ENCODE data around the gene RGS4. TPM values are rescaled to one million over a fixed set of nuclear protein-coding genes. Genes with fewer than 3 reads are reported as not detected.

The RGS4 gene
- total and polyA plus RNA-seq, 2 donors (not counting 1 experiment from before 2014, with no cell fraction given): 63.3 to 80.2 TPM

GRCh38 chr1:163120372-163120771 is 51.2 kb downstream of the RGS4 start:
- H3K27me3 ChIP-seq (ENCODE audit: control insufficient read depth, insufficient read depth, low read length): no peaks in the 10 kb centered on the region
- H3K27ac ChIP-seq (ENCODE audit: insufficient read depth, low read length): no peak overlapping the region
- TF ChIP-seq EZH2 (IDR thresholded peaks at IDR 0.05; ENCODE audit: low read length, missing control alignments): no peak
- no peaks in the 10 kb centered on the region for H4K20me1 ChIP-seq (ENCODE audit: control insufficient read depth, extremely low read depth, insufficient read depth, low read length)
- no peaks in the 10 kb centered on the region for H3K36me3 ChIP-seq (ENCODE audit: control insufficient read depth, insufficient read depth, low read length)
- no peak overlapping the region for H3K4me2 ChIP-seq (ENCODE audit: extremely low read depth, insufficient read depth, low read length)
- no peaks in the 10 kb centered on the region for H3K9me3 ChIP-seq (ENCODE audit: control insufficient read depth, insufficient read depth, low read depth, low read length)
- H3K4me1 ChIP-seq (ENCODE audit: control insufficient read depth, extremely low read depth, insufficient read depth, low read length): no peaks in the 10 kb centered on the region
- no peak for DNase-seq (ENCODE audit: low read depth in 2 of 2)
- H2AFZ ChIP-seq (ENCODE audit: low read length): no peak overlapping the region
- no peak overlapping the region for H3K9ac ChIP-seq (ENCODE audit: insufficient read depth, low read length)
- H3K4me3 ChIP-seq (replicated peaks in 1 of 4; ENCODE audit: control extremely low read depth in 1 of 4, insufficient read depth in 1 of 4, low read depth in 3 of 4, low read length in 4 of 4): no peak overlapping the region
- no peaks in the 10 kb centered on the region for H3K79me2 ChIP-seq (ENCODE audit: control insufficient read depth, insufficient read depth, low read length)

- Histone ChIP-seq H3K4me3 (replicated peaks in 1 of 4; ENCODE audit: control extremely low read depth in 1 of 4, insufficient read depth in 1 of 4, low read depth in 3 of 4, low read length in 4 of 4) (no peak overlapping the region), H2AFZ (ENCODE audit: low read length) (no peak overlapping the region), H3K79me2 (ENCODE audit: control insufficient read depth, insufficient read depth, low read length) (no peaks in the 10 kb centered on the region), H3K4me1 (ENCODE audit: control insufficient read depth, extremely low read depth, insufficient read depth, low read length) (no peaks in the 10 kb centered on the region), H3K36me3 (ENCODE audit: control insufficient read depth, insufficient read depth, low read length) (no peaks in the 10 kb centered on the region), H4K20me1 (ENCODE audit: control insufficient read depth, extremely low read depth, insufficient read depth, low read length) (no peaks in the 10 kb centered on the region), H3K27me3 (ENCODE audit: control insufficient read depth, insufficient read depth, low read length) (no peaks in the 10 kb centered on the region), H3K9ac (ENCODE audit: insufficient read depth, low read length) (no peak overlapping the region), H3K9me3 (ENCODE audit: control insufficient read depth, insufficient read depth, low read depth, low read length) (no peaks in the 10 kb centered on the region), H3K4me2 (ENCODE audit: extremely low read depth, insufficient read depth, low read length) (no peak overlapping the region), H3K27ac (ENCODE audit: insufficient read depth, low read length) (no peak overlapping the region)
- no peak for DNase-seq (ENCODE audit: low read depth in 2 of 2)
- TF ChIP-seq EZH2 (IDR thresholded peaks at IDR 0.05; ENCODE audit: low read length, missing control alignments) (no peak), CTCF (conservative IDR thresholded peaks at IDR 0.05 in 1 of 2, IDR thresholded peaks at IDR 0.05 in 1 of 2; ENCODE audit: low read depth in 1 of 2, low read length in 2 of 2) (no peak)
Measured at GRCh38 chr1:163124812-163125211, 55.7 kb downstream of the RGS4 start.

Other genes with a start within 250 kb of the RGS4 start
- not detected in 2 replicates for gene CCDC190, start 208.2 kb upstream of the RGS4 start, total RNA-seq
- gene CCDC190, start 208.2 kb upstream of the RGS4 start, polyA plus RNA-seq: 0.16 and 0.36 TPM in 2 replicates
- 3.1 and 6.6 TPM in 2 replicates for gene RGS5, start 133.6 kb downstream of the RGS4 start, total RNA-seq
- gene RGS5, start 133.6 kb downstream of the RGS4 start, polyA plus RNA-seq: 12.3 and 17.9 TPM in 2 replicates